ENCODE data around the gene ERICH4. TPM values are rescaled to one million over a fixed set of nuclear protein-coding genes. Genes with fewer than 3 reads are reported as not detected.

ERICH4 gene, protein sequence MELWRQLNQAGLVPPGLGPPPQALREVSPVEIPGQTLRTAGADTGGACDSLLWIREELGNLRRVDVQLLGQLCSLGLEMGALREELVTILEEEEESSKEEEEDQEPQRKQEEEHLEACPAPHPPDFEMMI
- total RNA-seq (not detected in 2 replicates), polyA plus RNA-seq (not detected in 2 replicates), polyA minus RNA-seq (not detected in 2 replicates)
- not detected for total RNA-seq (2013)

DNA sequence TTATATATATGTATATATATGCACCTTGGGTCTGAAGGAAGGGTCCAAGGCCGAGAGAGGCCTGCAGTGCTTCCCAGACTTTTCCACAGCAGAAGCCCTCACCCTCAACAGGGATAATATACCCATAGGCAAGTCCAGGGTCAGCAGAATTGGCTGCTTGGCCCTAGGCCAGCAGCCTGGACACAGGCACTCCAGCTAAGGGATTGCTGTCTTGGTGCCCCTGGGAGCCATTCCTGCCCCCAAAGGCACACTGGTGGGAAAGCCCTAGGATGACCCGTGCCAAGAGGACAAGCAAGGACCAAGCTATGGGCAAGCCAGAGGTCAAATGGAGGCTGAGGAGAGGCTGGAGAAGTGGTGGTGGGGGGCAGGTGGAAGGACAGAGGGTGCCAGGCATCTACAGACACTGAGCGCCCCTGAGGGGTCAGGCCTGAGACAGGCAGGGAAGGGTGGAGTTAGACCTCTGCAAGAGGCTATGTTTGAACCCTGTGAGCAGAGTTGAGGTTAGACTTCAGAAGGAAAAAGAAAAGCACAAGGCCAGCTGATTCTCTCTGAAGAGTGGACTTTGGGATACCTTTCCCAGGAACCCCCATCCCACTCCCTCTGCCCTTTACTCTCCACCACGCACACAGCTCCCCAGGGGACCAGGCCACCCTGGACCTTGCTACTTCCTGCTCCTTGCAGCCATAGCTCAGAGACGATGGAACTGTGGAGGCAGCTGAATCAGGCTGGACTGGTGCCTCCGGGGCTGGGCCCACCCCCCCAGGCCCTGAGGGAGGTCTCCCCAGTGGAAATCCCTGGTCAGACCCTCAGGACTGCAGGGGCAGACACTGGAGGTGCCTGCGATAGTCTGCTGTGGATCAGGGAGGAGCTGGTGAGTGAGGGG lies at the start of gene ERICH4:
ERICH4 (plus strand) TSS at position 684 of the 883 bp plus-strand sequence; CDS start at position 698, 14 bp downstream.
- ATAC-seq (ENCODE audit: low read depth) (no peak), DNase-seq (no peak)
- Histone ChIP-seq H2AFZ (ENCODE audit: insufficient read depth, low read depth, low read length, poor library complexity, severe bottlenecking) (no peak within 1 kb of the TSS), H3K9me3 (ENCODE audit: control extremely low read depth in 1 of 3, control insufficient read depth in 2 of 3, insufficient read depth in 1 of 3, low read length in 2 of 3) (no peaks in the 10 kb centered on the region), H3K4me1 (ENCODE audit: control insufficient read depth in 2 of 2, insufficient read depth in 2 of 2, low read length in 2 of 2) (peaks cover 8 to 14% of the 10 kb centered on the region in 2 donors), H3K36me3 (replicated peaks in 1 of 2; ENCODE audit: control extremely low read depth in 1 of 2, control insufficient read depth in 1 of 2, extremely low read depth in 1 of 2, insufficient read depth in 2 of 2, low read length in 1 of 2) (peaks cover 0 to 5% of the 10 kb centered on the region in 2 experiments), H4K20me1 (ENCODE audit: control insufficient read depth, insufficient read depth, low read length, poor library complexity, severe bottlenecking) (no peaks in the 10 kb centered on the region), H3K4me3 (ENCODE audit: control extremely low read depth in 1 of 5, extremely low read depth in 1 of 5, insufficient read depth in 1 of 5, low read depth in 2 of 5, low read length in 4 of 5) (no peak within 1 kb of the TSS), H3K9ac (ENCODE audit: low read length) (no peak within 1 kb of the TSS), H3K27me3 (replicated peaks in 1 of 4; ENCODE audit: control extremely low read depth in 1 of 4, control insufficient read depth in 3 of 4, insufficient read depth in 4 of 4, low read length in 3 of 4) (peaks cover 0 to 4% (median 0%) of the 10 kb centered on the region in 4 experiments), H3K79me2 (ENCODE audit: control insufficient read depth, insufficient read depth, low read length) (peaks cover 12% of the 10 kb centered on the region), H3K4me2 (replicated peaks; ENCODE audit: low read depth, low read length, poor library complexity, severe bottlenecking) (no peak within 1 kb of the TSS), H3K27ac (ENCODE audit: low read length in 2 of 2) (no peak within 1 kb of the TSS)
- ChIA-PET POLR2A (interaction anchor here (0.5 kb wide), 1 partner anchor 104 kb away, joined by 4 read pairs; no protein-coding TSS in a partner anchor), CTCF (interaction anchor here (0.9 to 1.3 kb wide), 3 partner anchors 104 to 127 kb away, joined by 3 to 7 read pairs (median 3); no protein-coding TSS in a partner anchor)
- H3K4me3 Mint-ChIP-seq = no peak within 1 kb of the TSS
- 86% methylated on average over 5 of the region's 7 CpGs for WGBS (ENCODE audit: insufficient coverage)
- peaks cover 11% of the 10 kb centered on the region for H3K4me1 Mint-ChIP-seq
- H3K9me3 Mint-ChIP-seq (ENCODE audit: insufficient read depth) = no peaks in the 10 kb centered on the region
- peaks cover 17% of the 10 kb centered on the region for H3K27me3 Mint-ChIP-seq
- TF ChIP-seq, protein P1, sequence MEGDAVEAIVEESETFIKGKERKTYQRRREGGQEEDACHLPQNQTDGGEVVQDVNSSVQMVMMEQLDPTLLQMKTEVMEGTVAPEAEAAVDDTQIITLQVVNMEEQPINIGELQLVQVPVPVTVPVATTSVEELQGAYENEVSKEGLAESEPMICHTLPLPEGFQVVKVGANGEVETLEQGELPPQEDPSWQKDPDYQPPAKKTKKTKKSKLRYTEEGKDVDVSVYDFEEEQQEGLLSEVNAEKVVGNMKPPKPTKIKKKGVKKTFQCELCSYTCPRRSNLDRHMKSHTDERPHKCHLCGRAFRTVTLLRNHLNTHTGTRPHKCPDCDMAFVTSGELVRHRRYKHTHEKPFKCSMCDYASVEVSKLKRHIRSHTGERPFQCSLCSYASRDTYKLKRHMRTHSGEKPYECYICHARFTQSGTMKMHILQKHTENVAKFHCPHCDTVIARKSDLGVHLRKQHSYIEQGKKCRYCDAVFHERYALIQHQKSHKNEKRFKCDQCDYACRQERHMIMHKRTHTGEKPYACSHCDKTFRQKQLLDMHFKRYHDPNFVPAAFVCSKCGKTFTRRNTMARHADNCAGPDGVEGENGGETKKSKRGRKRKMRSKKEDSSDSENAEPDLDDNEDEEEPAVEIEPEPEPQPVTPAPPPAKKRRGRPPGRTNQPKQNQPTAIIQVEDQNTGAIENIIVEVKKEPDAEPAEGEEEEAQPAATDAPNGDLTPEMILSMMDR (IDR thresholded peaks at IDR 0.05) = no peak
- no peak for TF ChIP-seq EZH2 (IDR thresholded peaks at IDR 0.05; ENCODE audit: borderline replicate concordance, insufficient read depth, low read depth, low read length, poor library complexity, severe bottlenecking)
- intact Hi-C loops (cut with micrococcal nuclease) = no loop called here
- peak within 1 kb of the TSS; percentile 55 for H3K27ac Mint-ChIP-seq

All from B cell (primary cell).